ENCODE measurements around the gene NRG3. TPM values are rescaled to one million over a fixed set of nuclear protein-coding genes. Genes with fewer than 3 reads are reported as not detected.
"Not testable (repeated sequence)": the region's sequence is repeated elsewhere in the genome, so short reads cannot be mapped to it uniquely, and the experiment has no call there.

Gene NRG3
- total RNA-seq, 1 donor = not detected

- DNase-seq (ENCODE audit: low read depth in 2 of 3, low spot score in 2 of 3) = no peak
Measured at GRCh38 chr10:82938331-82938730, 1063.3 kb downstream of the NRG3 start.

- DNase-seq (ENCODE audit: low read depth in 2 of 3, low spot score in 2 of 3) = no peak
Measured at GRCh38 chr10:82942286-82943099, 1067.5 kb downstream of the NRG3 start.

GRCh38 chr10:82943142-82943541 is 1068.1 kb downstream of the NRG3 start:
- DNase-seq (ENCODE audit: low read depth in 2 of 3, low spot score in 2 of 3) = no peak

GRCh38 chr10:82949816-82950575 is 1075.0 kb downstream of the NRG3 start:
- DNase-seq (ENCODE audit: low read depth in 2 of 3, low spot score in 2 of 3) = no peak

GRCh38 chr10:82953331-82953730 is 1078.3 kb downstream of the NRG3 start:
- DNase-seq (ENCODE audit: low read depth in 2 of 3, low spot score in 2 of 3) = no peak

GRCh38 chr10:82953909-82954308 is 1078.9 kb downstream of the NRG3 start:
- DNase-seq (ENCODE audit: low read depth in 2 of 3, low spot score in 2 of 3) = no peak

GRCh38 chr10:82960421-82961060 is 1085.5 kb downstream of the NRG3 start:
- DNase-seq (ENCODE audit: low read depth in 2 of 3, low spot score in 2 of 3) = not testable (repeated sequence)

- DNase-seq (ENCODE audit: low read depth in 2 of 3, low spot score in 2 of 3) = no peak
Measured at GRCh38 chr10:82961864-82962263, 1086.9 kb downstream of the NRG3 start.

- no peak for DNase-seq (ENCODE audit: low read depth in 2 of 3, low spot score in 2 of 3)
Measured at GRCh38 chr10:82966130-82966529, 1091.1 kb downstream of the NRG3 start.

- no peak for DNase-seq (ENCODE audit: low read depth in 2 of 3, low spot score in 2 of 3)
Measured at GRCh38 chr10:82968533-82968932, 1093.5 kb downstream of the NRG3 start.

- DNase-seq (ENCODE audit: low read depth in 2 of 3, low spot score in 2 of 3) = no peak
Measured at GRCh38 chr10:82969405-82969804, 1094.4 kb downstream of the NRG3 start.

GRCh38 chr10:82980321-82980720 is 1105.3 kb downstream of the NRG3 start:
- DNase-seq (ENCODE audit: low read depth in 2 of 3, low spot score in 2 of 3) = no peak

GRCh38 chr10:82981137-82981723 is 1106.2 kb downstream of the NRG3 start:
- DNase-seq (ENCODE audit: low read depth in 2 of 3, low spot score in 2 of 3) = no peak

- DNase-seq (ENCODE audit: low read depth in 2 of 3, low spot score in 2 of 3) = no peak
Measured at GRCh38 chr10:82982110-82982608, 1107.2 kb downstream of the NRG3 start.

- DNase-seq (ENCODE audit: low read depth in 2 of 3, low spot score in 2 of 3) = no peak
Measured at GRCh38 chr10:82986216-82986615, 1111.2 kb downstream of the NRG3 start.

- not testable (repeated sequence) for DNase-seq (ENCODE audit: low read depth in 2 of 3, low spot score in 2 of 3)
Measured at GRCh38 chr10:83006479-83006878, 1131.5 kb downstream of the NRG3 start.

- DNase-seq (ENCODE audit: low read depth in 2 of 3, low spot score in 2 of 3) = no peak
Measured at GRCh38 chr10:83007510-83007909, 1132.5 kb downstream of the NRG3 start.

- no peak for DNase-seq (ENCODE audit: low read depth in 2 of 3, low spot score in 2 of 3)
Measured at GRCh38 chr10:83012866-83013265, 1137.9 kb downstream of the NRG3 start.

- DNase-seq (ENCODE audit: low read depth in 2 of 3, low spot score in 2 of 3) = no peak
Measured at GRCh38 chr10:83017076-83017867, 1142.3 kb downstream of the NRG3 start.

GRCh38 chr10:83023662-83024061 is 1148.7 kb downstream of the NRG3 start:
- DNase-seq (ENCODE audit: low read depth in 2 of 3, low spot score in 2 of 3) = no peak

All from hematopoietic multipotent progenitor cell (in vitro differentiated cells).